Middle frontal gyrus (tissue), 1 donor: Measurements from ENCODE around the gene IMMP2L.

ENCODE experiments used
- DNase-seq: peaks from one replicate; pipeline ENCODE4 v3.0.0-alpha.2; 2015; ENCODE audit warnings: low spot score; ENCODE audit errors: extremely low spot score

The IMMP2L gene

DNA sequence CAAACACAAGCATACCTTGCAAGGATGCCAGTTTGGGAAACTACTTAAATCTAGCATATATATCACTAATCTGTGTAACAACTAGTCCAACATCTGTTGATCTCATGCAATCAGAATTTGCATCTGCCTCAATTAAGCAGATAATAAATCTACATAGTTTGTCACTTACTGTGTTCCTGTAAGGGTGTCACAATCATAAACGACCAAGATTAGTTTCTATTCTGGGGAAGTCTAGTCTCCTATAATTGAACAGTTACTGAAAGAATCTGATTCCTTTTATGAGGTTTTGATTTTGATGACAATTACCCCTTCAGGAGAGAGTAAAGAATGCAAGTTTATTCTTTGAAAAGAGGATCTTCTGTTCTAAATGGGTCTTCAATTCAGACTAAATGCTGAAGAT lies 556.8 kb downstream of the IMMP2L start:
- no peak for DNase-seq

DNA sequence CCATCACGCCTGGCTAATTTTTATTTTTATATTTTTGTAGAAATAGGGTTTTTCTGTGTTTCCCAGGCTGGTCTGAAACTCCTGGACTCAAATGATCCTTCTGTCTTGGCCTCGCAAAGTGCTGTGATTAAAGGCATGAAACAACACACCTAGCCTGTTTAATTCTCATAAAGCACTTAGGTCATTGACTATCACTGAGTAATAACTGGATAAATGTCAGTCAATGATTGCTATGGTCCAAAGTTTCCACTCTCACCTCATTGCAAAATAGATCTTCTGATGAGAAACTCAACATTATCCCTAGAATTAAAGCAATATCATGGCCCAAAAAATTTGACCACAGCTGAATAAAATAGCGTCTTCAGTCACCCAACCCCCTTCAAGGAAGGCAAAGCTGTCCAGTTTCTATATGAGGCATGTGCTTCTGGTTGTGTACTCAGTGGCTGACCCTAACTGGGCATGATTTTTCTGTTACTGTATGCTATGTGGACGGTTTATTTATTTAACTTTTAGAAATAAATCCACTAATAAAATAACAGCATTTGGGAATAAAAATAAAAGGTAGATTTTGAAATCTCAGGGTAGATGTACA lies 557.9 kb downstream of the IMMP2L start:
- DNase-seq = no peak

DNA sequence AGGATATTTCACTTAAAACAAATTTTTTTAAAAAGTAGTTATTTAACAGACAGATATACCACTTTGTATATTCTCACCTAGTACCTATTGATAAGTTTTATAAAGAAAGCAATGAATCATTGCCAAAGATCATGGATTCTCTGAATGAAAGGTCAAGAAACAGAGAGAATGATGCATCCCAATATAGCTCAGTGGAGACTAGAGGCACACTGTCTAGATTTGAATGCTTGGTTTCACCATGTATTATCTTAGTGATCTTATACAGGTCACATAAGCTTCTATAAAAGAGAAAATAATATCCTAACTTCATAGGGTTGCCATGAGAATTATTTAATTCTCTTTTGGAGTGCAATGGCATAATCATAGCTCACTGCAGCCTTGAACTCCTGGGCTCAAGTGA lies 558.4 kb downstream of the IMMP2L start:
- no peak for DNase-seq

DNA sequence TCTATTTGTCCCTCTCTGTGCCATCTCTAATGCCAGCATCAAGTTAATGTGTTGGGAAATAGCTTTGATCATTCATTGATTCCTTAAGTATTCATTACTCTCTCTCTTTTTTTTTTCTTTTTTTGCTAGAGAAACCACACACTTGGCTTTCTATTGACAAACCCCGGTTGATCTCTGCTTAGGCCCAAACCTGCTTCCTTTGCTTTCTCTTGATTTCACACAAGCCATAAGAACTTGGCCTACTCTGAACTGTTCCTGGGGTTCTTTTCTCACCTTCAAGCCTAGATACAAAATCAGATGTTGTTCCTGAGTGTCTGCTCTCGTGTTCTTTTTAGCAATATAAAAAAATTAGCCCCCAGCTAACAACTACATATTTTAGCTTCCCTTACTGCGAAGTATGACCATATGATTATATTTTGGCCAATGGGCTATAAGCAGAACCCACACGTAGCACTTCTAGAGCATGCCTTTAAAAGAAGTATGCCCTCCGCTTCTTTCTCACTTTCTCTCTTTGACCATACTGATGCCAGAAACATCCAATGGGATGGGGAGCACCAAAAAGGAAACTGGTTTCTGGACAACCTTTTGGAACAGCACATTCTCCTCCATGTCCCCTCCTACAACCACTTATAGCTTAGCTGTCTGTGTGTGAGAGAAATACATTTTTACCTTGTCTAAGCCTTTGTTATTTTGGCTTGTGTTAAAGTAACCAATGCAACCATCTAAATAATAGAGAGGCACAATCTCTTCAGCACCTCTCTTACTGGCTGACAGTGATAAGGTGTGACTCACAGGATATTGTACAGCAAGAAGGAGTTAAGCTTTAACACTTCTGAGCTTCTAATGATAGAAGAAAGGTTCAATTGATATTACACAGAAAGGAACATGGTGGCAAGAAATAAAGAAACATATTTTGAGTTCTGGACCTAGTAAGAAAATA lies 568.0 kb downstream of the IMMP2L start:
- DNase-seq = no peak

DNA sequence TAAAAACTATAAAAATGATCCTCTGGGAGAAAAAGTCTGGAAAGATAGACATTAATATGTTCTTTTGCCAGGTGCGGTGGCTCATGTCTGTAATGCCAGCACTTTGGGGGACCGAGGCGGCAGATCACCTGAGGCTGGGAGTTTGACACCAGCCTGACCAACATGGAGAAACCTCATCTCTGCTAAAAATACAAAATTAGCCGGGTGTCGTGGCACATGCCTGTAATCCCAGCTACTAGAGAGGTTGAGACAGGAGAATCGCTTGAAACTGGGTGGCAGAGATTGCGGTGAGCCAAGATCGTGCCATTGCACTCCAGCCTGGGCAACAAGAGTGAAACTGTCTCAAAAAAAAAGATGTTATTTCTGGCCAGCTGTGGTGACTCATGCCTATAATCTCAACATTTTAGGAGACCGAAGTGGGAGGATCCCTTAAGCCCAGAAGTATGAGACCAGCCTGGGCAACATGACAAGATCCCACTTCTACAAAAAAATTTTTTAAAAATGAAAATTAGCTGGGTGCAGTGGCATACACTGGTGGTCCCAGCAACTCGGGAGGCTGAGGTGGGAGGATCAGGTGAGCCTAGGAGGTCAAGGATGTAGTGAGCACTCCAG lies 573.3 kb downstream of the IMMP2L start:
- no peak for DNase-seq

DNA sequence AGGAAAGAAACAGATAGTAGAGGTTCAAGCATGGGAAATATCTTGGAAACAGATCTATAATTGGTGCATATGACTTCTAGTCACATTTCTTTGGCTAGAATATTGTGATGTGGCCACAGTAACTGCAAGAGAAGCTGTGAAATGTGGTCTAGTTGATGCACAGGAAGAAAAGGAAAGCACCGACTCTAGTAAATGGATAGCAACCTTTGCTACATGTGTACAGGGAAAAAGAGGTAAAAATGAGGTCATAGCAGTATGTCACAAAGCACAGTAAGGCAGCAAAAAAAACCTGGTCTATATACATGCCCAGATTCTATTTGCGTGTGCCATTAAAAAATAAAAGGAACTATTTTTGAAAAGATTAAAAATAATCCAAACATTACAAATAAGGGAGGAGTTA lies 573.9 kb downstream of the IMMP2L start:
- DNase-seq = no peak

DNA sequence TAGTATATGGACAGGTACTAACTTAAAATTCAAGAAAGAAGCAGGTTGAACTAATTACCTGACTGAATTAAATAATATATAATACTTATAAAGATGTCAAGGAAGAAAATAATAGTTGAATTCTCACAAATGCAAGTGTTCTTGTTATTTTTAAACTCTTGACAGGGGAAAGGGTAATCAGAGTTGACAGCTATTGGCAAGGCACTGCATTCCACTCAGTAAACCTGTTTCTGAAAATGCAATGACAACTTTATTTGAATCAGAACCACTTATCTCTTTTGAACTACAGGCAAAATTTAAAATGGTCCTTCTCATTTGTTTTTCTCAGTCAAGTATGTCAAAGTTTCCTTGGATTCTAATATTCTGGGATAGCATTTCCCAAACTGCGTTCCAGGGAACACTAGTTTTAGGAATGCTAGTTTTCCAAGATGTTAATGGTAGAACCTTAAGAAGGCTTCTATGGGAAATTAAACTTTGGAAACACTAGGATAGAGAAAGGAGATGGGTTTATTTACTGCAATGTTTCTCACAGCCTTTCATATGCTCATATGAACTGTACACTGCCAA lies 575.1 kb downstream of the IMMP2L start:
- DNase-seq = no peak

DNA sequence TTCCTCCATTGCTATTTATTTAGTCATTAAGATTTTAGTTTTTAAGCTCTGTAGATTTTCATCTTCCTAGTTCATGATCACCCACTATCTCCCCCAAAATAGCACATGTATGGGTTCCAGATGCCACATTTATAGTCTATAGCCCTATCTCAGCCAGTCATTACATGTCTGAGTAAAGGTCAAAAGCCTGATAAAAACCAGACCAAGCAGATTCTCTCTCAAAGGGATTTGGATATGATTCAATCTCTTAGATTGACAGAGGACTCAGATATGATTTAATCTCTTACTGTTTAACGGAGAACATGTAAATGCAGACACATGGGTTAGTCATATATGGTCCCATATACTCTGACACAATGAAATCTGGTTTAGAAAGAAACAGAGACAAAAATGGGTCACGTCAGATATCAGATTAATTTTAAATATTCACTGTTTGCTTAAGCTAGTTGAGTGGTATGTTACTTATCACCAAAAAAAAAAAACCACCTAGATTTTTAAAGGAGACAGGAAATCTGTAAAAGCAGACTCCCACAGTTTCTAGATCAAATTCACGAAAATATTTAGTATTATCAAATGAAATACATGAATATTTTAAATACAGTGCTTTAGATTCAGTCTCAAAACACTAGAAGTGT lies 578.4 kb downstream of the IMMP2L start:
- DNase-seq = no peak

DNA sequence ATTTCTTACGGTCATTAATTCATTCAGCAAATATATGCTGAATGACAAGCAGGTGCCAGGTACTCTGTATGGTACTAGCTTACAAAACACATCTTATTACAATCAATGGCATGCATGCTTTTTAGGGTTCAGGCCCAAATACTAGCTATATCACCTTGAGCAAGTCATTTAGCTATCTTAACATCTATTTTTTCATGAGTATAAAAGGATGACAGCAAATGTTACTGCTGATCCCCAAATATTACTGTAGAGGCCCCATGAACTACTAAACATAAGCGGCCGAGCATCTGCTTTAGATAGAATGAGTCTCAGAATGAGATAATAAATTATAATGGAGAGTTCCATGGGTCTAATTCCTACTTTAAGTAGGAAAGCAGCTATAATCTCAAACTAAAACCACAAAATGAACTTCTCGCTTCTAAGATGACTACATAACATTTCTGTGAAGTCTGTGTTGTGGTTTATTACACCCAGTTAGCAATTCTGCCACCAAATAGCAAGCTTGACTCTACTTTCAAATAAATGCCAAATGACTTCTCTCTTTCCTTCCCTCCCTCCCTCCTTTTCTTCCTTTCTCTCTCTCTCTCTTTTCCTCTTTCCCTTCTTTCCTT lies 585.1 kb downstream of the IMMP2L start:
- DNase-seq = no peak

DNA sequence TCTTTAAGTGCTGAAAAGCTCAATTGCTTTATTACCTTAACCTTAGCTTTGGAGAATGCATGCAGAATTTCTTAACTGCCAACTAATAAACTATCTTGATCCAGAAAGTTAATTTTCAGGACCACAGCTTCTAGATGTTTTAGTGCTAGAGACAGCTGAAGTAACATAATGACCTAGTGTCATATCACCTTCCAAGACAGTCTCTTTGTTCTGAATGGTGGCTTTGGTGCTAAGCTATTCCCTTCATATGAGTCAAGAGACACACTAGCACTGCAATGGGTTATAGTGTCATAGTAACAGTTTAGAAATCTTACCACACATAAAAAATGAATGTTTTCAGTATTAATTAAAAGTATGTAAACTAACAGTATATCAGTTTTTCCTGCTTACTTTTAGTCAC lies 586.8 kb downstream of the IMMP2L start:
- no peak for DNase-seq

DNA sequence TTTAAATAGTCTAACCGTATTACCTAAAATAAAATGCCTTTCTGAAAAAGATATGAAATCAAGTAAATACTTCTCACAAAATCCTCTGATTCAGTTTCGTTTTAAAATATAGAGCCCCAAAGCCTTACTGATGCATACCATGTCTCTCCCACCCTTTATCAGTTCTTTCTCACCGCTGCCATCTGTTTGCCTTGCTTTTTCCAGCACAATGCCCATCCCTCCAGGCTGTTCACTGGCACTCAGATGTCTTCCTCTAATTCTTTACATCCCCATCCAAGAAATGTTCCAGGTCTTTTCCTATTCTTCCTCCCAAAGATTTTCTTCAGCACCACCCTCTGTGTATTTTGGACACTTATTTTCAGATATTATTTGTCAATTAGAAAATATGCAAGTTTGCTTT lies 587.9 kb downstream of the IMMP2L start:
- DNase-seq = peak; percentile 36

DNA sequence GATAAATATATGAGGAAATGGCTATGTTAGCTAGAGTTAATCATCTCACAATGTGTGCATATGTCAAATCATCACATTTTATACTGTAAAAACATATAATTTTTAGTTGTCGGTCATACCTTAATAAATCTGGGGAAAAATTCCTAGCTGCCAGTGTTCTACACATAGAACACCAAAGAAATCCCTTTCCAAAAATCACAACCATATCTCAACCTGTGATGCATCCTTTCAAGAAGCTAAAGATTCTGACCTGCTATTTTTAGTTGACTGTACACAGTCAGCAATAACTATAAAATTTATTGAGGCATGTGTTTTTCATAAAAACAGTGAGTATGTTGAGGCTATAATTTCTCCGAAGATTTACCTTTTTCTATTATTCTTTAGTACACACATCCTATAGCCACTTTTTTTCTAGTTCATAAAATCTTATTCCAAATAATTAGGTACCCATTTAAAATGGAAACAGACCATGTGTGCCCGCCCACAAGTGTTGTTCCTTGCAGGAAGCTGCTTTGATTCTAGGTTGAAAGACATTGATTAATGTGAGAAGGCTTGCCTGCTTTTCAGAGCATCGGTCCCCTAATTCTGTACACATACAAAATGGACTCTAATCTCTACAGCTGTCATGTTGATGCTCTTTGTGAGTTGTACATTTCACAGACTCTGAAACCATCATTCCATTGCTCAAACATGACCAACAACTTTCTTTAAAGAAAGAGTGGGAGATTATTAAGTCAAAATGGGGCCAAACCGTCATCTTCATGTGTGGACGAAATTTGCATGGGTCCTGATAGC lies 588.9 kb downstream of the IMMP2L start:
- no peak for DNase-seq

DNA sequence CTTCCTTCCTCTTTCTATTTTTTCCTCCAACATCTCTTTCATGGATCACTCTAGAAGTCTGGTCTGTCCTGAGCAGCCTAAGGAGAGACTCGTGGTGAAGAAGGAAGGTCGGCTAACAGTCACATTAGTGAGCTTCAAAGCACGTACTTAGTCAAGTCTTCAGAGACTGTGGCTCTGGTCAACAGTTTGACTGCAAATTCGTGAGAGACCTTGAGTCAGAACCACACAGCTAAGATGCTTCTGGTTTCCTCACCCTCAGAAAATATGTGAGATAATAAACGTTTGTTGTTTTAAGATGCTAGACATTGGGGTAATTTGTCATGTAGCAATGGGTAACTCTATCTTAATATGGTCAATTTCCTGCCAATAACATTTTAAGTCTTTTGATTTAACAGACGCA lies 597.5 kb downstream of the IMMP2L start:
- DNase-seq = no peak

DNA sequence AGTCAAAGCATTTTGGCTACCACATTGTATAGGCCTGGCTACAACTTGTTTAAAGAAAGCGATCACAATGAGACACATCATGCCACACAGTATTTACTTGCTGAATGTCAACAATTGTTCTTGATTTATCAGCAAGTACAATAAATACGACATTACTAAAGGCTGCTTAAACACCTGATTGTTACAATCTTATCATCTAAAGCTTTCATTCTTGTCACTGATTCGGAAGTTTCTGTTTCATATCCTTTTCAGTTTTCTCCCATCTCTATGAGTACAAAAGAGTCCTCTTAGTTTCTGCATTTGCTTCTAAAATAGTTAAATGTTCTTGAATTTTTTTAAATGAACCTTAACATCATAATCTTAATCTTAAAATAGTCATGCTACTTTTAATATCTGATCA lies 599.5 kb downstream of the IMMP2L start:
- no peak for DNase-seq

DNA sequence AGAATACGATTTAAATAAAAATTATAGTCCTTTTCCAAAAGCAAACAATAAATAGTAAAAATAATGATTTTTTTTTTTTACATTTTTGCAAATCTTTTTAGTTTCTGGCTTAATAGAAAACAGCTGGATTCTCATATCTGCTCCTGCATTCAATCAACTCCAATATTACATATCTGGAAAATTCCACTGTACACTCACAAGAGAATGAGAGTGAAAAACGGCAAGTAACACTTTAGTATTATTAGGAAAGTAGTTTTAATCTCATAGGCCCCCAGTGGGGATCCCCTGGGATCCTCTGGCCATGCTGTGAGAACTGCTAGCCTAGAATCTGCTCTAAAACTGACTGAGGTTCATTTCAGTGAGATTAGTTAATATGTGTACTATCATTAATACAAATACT lies 599.9 kb downstream of the IMMP2L start:
- no peak for DNase-seq

DNA sequence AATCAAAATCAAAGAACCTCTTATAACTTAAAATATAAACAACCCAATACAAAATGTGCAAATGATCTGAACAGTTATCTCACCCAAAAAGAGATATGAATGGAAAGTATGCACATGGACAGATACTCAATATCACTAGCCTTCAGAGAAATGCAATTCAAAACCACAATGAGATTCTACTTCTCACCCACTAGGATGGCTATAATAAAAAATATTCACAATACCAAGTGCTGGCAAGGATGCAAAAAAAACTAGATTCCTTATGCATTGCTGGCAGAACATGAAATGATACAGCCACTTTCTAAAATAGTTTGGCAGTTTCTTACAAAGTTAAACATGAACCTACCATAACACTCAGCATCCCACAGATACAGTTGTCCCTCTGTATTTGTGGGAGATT lies 601.5 kb downstream of the IMMP2L start:
- DNase-seq = no peak

DNA sequence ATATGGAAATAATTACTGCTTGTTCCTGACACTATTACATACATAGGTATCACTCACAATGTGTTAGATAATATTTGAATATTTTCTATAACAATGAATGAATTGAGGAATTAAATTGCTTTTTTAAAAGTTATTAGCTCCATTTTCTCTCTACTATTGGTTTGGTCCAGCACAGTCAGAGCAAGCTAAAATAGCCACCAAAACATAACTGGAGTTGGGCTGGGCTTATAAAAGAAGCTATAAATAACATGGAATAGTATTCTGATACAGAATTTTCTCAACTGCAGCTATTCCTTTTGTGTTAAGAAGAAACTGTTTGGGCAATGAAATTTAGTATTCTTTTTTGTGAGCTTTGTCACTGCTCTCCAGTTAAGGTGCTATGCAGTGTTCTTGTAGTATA lies 614.0 kb downstream of the IMMP2L start:
- no peak for DNase-seq

DNA sequence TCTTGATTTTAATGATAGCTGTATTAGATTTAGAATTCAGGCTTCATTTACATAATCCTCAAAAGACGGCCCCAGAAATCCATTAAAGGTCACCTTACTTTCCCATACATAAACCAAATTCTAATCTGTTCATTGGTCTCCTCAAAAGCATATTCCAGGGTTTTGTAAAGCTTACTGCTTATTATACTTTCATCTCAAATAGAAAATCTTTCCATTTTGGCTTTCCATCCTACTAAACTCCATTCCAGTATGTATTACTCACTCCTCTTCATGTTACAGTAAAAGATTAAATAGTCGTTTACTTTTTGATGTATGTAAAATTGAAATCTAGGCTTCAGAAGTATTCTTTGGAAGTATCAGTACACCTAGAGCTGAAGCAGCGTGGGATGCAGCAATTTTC lies 614.9 kb downstream of the IMMP2L start:
- DNase-seq = no peak

DNA sequence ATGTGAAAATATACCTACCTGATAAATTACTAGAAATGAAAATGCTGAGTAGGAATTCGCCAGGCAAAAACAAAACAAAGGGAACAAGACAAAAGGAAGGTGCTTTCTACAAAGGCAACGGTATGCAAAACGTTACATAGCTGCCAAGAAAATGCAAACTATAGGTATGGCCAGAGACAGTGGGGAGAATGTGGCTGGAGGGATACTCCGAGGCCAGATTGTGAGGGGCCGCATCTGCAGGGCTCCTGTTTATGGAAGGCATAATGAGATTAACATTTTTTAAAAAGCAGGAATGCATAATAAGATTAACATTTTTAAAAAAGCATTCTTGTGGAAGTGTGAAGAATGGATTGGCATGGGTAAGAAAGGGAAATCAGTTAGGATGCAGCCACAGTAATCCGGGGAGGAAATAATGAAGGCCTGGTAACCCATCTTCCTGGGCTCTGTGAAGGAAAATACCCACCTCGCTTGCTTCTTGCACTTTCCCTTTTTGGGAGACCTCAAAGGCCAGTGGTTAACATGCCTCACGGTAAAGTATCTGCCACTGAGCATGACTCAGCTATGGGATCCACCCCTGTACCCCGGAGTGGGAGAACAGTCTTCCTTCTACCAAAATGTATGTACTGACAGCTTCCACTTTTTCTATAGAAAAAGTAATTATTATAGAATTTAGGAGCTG lies 617.2 kb downstream of the IMMP2L start:
- no peak for DNase-seq

DNA sequence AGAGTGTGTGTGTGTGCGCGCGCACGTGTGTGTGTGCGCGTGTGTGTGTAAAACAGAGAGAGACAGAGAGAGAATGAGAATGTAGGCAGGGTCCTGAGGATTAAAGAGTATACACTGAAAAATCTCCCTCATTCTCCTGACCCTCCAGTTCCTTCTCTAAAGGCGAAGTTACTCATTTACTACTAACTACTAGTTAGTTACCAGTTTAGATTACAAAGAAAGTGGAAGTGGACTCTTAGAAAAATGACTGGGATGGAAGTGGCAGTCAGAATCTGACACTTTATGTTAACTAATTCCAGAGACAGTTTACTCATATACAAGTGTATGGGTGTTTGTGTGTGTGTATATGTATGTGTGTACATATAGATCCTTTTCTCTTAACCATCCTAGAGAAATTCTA lies 617.8 kb downstream of the IMMP2L start:
- DNase-seq = no peak
